ENCODE data around the gene ECM2.

ECM2 gene

DNA sequence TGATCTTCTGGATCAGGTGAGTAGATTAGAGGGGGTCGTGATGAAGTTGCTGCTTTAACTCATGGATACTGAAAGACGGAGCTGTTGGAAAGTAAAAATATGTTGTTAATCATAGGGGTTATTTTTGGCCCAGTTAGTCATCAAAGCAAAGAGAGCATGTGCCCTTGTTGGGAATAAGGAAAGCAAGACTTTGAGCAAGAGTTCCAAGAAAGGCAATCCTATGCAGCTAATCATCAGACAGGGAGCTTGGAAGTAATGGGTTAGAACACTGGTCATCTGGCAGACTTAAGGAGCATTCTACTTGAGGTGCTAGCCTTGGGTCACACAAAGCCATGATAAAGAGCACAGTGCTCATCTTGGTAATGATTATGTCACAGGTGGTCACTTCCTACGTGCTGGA, 71.8 kb downstream of the ECM2 start:
- no peak for DNase-seq (ENCODE audit: low spot score)

DNA sequence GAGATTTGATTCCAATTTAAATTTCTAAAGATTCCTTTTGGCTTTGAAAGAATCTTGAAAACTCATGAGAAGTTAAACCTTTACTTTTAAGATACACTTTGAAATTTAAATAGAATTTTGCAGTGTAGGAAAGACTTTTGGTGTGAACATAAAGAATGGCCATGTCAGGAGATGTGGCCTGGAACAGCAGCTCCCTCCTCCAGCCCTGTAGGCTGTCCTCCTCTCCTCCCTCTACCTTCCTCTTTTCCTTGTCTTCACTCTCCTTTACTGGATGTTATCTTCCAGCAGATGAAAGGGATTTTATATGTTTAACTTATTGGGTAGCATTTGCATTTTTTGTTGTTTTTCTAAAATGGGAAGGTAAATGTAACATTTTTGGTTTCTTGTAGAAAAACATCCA, 72.4 kb downstream of the ECM2 start:
- DNase-seq (ENCODE audit: low spot score): no peak

DNA sequence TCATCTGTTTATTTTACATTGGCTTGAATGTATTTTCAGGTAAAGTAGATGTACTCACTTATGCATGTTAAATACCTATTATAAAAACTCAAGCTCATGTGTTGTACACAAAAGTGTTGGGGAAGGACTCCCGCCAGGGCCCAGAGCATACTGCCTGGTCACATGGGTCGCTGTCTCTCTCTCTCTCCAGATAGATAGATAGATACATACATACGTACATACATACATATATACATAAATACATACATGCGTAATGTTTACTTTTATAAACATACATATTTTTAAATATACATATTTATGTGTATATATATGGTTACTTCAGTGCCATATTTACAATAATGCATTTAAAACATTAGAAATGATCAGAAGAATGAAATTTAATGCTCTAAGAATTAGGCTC, 78.2 kb downstream of the ECM2 start:
- no peak for DNase-seq (ENCODE audit: low spot score)

DNA sequence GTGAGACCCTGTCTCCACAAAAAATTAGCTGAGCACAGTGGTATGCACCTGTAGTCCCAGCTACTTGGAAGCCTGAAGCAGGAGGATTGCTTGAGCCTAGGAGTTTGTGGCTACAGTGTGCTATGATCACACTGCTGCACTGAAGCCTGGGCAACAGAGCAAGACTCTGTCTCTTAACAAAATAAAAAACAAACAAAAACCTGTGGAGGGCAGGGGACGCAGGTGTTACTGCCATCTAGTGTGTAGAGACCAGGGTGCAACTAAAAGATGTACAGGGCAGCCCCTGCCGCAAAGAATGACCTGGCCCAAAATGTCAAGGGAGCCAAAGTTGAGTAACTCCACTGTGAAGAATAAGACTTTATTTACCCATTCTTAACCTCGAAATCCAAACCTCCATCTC, 80.6 kb downstream of the ECM2 start:
- no peak for DNase-seq (ENCODE audit: low spot score)

DNA sequence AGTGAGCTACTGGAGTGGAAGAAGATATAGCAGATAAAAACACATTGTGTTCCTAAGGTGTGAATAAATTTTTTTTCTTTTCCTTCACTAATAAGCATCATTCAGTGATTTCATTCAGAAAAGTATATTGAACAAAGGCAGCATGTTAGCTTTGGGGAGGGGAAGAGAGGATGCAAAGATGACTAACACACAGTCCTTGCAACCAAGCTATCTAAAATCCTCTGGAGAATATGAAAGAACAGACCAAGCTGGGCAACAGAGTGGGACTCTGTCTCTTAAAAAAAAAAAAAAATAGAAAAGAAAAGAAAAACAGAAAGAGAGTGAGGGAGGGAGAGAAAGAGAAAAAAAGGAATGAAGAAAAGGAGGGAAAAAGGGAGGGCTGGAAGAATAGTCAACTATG, 89.3 kb downstream of the ECM2 start:
- no peak for DNase-seq (ENCODE audit: low spot score)

All from pons (tissue), 1 donor.